ENCODE data around the gene TRIM32.

- TF ChIP-seq POLR2A (IDR thresholded peaks at IDR 0.05; ENCODE audit: low read length) (no peak), GATA1 (IDR thresholded peaks at IDR 0.05; ENCODE audit: low read depth, low read length) (no peak)
Observed at GRCh38 chr9:116697362-116697761, 10.3 kb downstream of the TRIM32 start.

Data from erythroblast (primary cell).